Lower leg skin (tissue), 3 donors: ENCODE data around the gene ABHD12.

Experiments used
- CTCF ChIP-seq, 3 donors: fragments of 450-650 bp; IDR thresholded peaks; one replicate each; pipeline ENCODE4 v1.5.1; 2016; ENCODE audit warnings: antibody characterized with exemption in 3 of 3, mild to moderate bottlenecking in 3 of 3, moderate library complexity in 2 of 3
- POLR2A ChIP-seq, 2 donors: fragments of 450-650 bp; IDR thresholded peaks; one replicate each; pipeline ENCODE4 v1.6.1; 2016 to 2017; ENCODE audit warnings: antibody characterized with exemption in 2 of 2, mild to moderate bottlenecking in 1 of 2, moderate library complexity in 1 of 2

- TF ChIP-seq CTCF (IDR thresholded peaks at IDR 0.05) (no peak), POLR2A (IDR thresholded peaks at IDR 0.05) (no peak)
These were observed 107.2 kb downstream of the ABHD12 start for GRCh38 chr20:25283221-25283951.
